Upper lobe of right lung (tissue), 1 donor: ENCODE results near the gene CIB2. TPM values are rescaled to one million over a fixed set of nuclear protein-coding genes. Genes with fewer than 3 reads are reported as not detected.

Experiments
- ATAC-seq: fragments of 200-7000 bp; cut with Tn5 transposase; one replicate; pipeline ENCODE4 v1.9.1; 2020; ENCODE audit warnings: mild to moderate bottlenecking, moderate library complexity
- DNase-seq: peaks from one replicate; pipeline ENCODE4 v3.0.0-alpha.2; 2020
- H3K27ac ChIP-seq: fragments of 200-600 bp; one replicate; pipeline ENCODE4 v1.8.0; 2022
- H3K27me3 ChIP-seq: fragments of 200-600 bp; one replicate; pipeline ENCODE4 v1.8.0; 2022; ENCODE audit warnings: mild to moderate bottlenecking
- H3K36me3 ChIP-seq: fragments of 200-600 bp; one replicate; pipeline ENCODE4 v1.8.0; 2022
- H3K4me1 ChIP-seq: fragments of 200-600 bp; one replicate; pipeline ENCODE4 v1.8.0; 2022
- H3K4me3 ChIP-seq: fragments of 200-600 bp; one replicate; pipeline ENCODE4 v1.8.0; 2022; ENCODE audit warnings: mild to moderate bottlenecking
- H3K9me3 ChIP-seq: fragments of 200-600 bp; one replicate; pipeline ENCODE4 v1.8.0; 2022
- intact Hi-C: fragments of 100-400 bp; cut with DNase I; formaldehyde crosslinking; loops from one replicate; pipeline ENCODE4 v1.11.0; 2022
- total RNA-seq: library from RNA; stranded (reverse); fragmentation: NEBNext Ultra II Directional; extraction: Animal tissue kit (Norgen Biotek cat#: 25700); gene quantifications from one replicate; pipeline ENCODE4 v1.2.1, GENCODE V29; 2021
- TF ChIP-seq, protein P1 (sequence below): fragments of 200-600 bp; IDR thresholded peaks from one replicate; pipeline ENCODE4 v1.8.0; 2022; ENCODE audit warnings: antibody characterized with exemption
- donor health status: DM: no; HTN: yes; CAD: no; lungs with severe emphysema.

Gene CIB2
- total RNA-seq, 1 donor from 2014 or later = 1.9 TPM

DNA sequence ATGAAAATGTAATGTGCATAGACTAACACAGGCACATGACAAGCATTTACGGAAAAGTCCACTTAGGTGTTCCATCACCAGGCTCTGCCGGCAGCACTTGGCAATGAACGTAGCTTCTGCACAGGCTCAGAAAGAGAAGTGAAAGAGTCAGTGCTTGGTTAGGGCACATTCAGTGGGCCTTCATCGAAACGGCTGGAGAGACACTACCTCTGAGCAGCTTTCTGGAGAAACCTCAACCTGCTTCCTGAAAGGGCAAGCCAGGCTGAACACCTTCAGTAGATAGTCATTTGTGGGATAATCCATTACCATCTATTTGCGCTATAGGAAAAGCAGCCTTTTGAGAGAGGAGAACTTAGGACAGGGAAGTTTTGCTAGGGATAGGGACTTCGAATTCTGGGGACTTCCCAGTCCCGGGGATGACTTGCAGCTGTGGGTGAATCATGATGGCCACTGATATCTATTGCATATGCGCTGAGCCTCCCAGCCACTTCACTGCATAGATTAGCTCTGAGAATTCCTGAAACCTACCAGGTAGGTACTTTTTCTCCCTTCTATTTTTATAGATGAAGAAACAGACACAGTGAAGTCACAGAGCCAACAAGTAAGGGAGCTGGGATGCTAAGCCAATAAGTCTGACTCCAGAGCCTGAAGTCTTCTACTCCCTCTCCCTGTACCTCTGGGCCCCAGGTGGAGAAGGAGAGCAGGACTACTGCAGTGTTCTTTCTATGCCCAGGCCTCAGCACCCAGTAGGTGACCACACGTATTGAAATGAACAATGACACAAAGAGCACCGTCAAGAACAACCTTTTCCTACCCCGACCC is 43.1 kb downstream of the CIB2 start:
- Histone ChIP-seq H3K9me3 (no peaks in the 10 kb centered on the region), H3K4me3 (no peak overlapping the region), H3K4me1 (peaks cover 26% of the 10 kb centered on the region), H3K27ac (no peak overlapping the region), H3K27me3 (no peaks in the 10 kb centered on the region), H3K36me3 (no peaks in the 10 kb centered on the region)
- intact Hi-C loops = no loop called here
- TF ChIP-seq, protein P1, sequence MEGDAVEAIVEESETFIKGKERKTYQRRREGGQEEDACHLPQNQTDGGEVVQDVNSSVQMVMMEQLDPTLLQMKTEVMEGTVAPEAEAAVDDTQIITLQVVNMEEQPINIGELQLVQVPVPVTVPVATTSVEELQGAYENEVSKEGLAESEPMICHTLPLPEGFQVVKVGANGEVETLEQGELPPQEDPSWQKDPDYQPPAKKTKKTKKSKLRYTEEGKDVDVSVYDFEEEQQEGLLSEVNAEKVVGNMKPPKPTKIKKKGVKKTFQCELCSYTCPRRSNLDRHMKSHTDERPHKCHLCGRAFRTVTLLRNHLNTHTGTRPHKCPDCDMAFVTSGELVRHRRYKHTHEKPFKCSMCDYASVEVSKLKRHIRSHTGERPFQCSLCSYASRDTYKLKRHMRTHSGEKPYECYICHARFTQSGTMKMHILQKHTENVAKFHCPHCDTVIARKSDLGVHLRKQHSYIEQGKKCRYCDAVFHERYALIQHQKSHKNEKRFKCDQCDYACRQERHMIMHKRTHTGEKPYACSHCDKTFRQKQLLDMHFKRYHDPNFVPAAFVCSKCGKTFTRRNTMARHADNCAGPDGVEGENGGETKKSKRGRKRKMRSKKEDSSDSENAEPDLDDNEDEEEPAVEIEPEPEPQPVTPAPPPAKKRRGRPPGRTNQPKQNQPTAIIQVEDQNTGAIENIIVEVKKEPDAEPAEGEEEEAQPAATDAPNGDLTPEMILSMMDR = no peak
- DNase-seq = no peak
- peak; percentile 68 for ATAC-seq

DNA sequence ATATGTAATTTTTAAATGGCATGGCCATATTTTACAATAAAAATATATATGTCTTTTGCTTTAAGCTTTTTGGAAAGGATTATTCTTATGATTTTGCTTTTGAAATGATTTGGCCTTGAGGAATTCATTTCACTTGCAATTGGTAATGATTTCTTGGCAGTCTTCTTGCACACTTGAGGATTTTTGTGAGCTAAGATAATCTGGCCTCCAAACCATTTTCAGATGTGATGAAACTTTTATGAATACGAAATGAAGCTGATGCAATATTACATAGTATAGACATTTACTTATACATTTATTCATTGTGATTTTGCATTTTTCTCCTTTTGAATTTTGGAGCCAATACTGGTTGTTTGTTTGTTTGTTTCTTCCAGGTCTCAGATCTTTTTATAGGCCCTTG is 45.3 kb downstream of the CIB2 start:
- TF ChIP-seq, protein P1 = no peak
- H3K4me1 ChIP-seq = peaks cover 26% of the 10 kb centered on the region
- no peaks in the 10 kb centered on the region for H3K27me3 ChIP-seq
- ATAC-seq (no peak), DNase-seq (no peak)
- H3K27ac ChIP-seq = no peak overlapping the region
- intact Hi-C loops = no loop called here
- no peak overlapping the region for H3K4me3 ChIP-seq
- H3K36me3 ChIP-seq = no peaks in the 10 kb centered on the region
- no peaks in the 10 kb centered on the region for H3K9me3 ChIP-seq

GRCh38 chr15:78084449-78084750 is 46.8 kb downstream of the CIB2 start:
- TF ChIP-seq, protein P1 = no peak
- Histone ChIP-seq H3K27ac (peak overlapping the region; percentile 30), H3K27me3 (no peaks in the 10 kb centered on the region), H3K4me1 (peaks cover 26% of the 10 kb centered on the region), H3K36me3 (no peaks in the 10 kb centered on the region), H3K9me3 (no peaks in the 10 kb centered on the region), H3K4me3 (no peak overlapping the region)
- DNase-seq = no peak
- no peak for ATAC-seq
- intact Hi-C loops = no loop called here

- TF ChIP-seq, protein P1 = no peak
- intact Hi-C loops = no loop called here
- H3K4me3 ChIP-seq = no peak overlapping the region
- ATAC-seq (no peak), DNase-seq (no peak)
- no peaks in the 10 kb centered on the region for H3K27me3 ChIP-seq
- no peaks in the 10 kb centered on the region for H3K9me3 ChIP-seq
- H3K27ac ChIP-seq = peak overlapping the region; percentile 30
- H3K4me1 ChIP-seq = peaks cover 26% of the 10 kb centered on the region
- H3K36me3 ChIP-seq = no peaks in the 10 kb centered on the region
Observed at GRCh38 chr15:78083687-78084448, 47.4 kb downstream of the CIB2 start.

- no peak for DNase-seq
- H3K36me3 ChIP-seq = no peaks in the 10 kb centered on the region
- no peaks in the 10 kb centered on the region for H3K27me3 ChIP-seq
- peaks cover 24% of the 10 kb centered on the region for H3K4me1 ChIP-seq
- no peak overlapping the region for H3K4me3 ChIP-seq
- no peak for ATAC-seq
- intact Hi-C loops = no loop called here
- H3K9me3 ChIP-seq = no peaks in the 10 kb centered on the region
- H3K27ac ChIP-seq = peak overlapping the region; percentile 55
- TF ChIP-seq, protein P1 = no peak
Observed at GRCh38 chr15:78083186-78083585, 48.1 kb downstream of the CIB2 start.
